CD4-positive, alpha-beta memory T cell (primary cell): Measurements from ENCODE around the gene ATP9A. TPM values are rescaled to one million over a fixed set of nuclear protein-coding genes. Genes with fewer than 3 reads are reported as not detected.
"Not testable (repeated sequence)": the region's sequence is repeated elsewhere in the genome, so short reads cannot be mapped to it uniquely, and the experiment has no call there.

Experiments used
- CTCF ChIA-PET: fragments of 350-600 bp; sonication (Branson Sonifier 250); formaldehyde crosslinking; loops from one replicate; lab custom pipeline; 2021; ENCODE audit warnings: inconsistent platforms; ENCODE audit not compliant: partially characterized antibody; lab: Charles Lee
- POLR2A ChIA-PET: fragments of 350-600 bp; sonication (Branson Sonifier 250); formaldehyde crosslinking; loops from one replicate; lab custom pipeline; 2021; ENCODE audit not compliant: partially characterized antibody; lab: Charles Lee
- DNase-seq, 5 donors: peaks; one replicate each; pipeline versions ENCODE4 v3.0.0 to v3.0.0-alpha.2; 2020 to 2022; ENCODE audit warnings: mixed read lengths in 1 of 5
- H3K27ac ChIP-seq: one replicate; pipeline ENCODE4 v1.7.0; 2013; ENCODE audit warnings: low read depth, low read length
- H3K27me3 ChIP-seq: 2 replicates; pipeline ENCODE4 v1.7.0; 2013; ENCODE audit warnings: mild to moderate bottlenecking, low read length, moderate library complexity; ENCODE audit not compliant: insufficient read depth
- H3K36me3 ChIP-seq: 2 replicates; pipeline ENCODE4 v1.7.0; 2013; ENCODE audit warnings: mild to moderate bottlenecking, low read length, moderate library complexity; ENCODE audit not compliant: insufficient read depth
- H3K4me1 ChIP-seq: 2 replicates; pipeline ENCODE4 v1.7.0; 2013; ENCODE audit warnings: mild to moderate bottlenecking, low read length, moderate library complexity; ENCODE audit not compliant: insufficient read depth
- H3K4me3 ChIP-seq, 2 donors: one replicate each; pipeline ENCODE4 v1.7.0; 2013; ENCODE audit warnings: low read length in 2 of 2, mild to moderate bottlenecking in 1 of 2
- H3K9me3 ChIP-seq, 2 donors: one replicate each; pipeline ENCODE4 v1.7.0; 2013; ENCODE audit warnings: low read length in 2 of 2, control low read depth in 1 of 2; ENCODE audit not compliant: control insufficient read depth in 1 of 2
- H3K27ac Mint-ChIP-seq, 7 donors: one replicate each; pipeline ENCODE4 v1.8.0; 2020 to 2021; ENCODE audit warnings: mixed read lengths in 7 of 7, mild to moderate bottlenecking in 6 of 7, inconsistent platforms in 3 of 7, moderate library complexity in 3 of 7
- H3K27me3 Mint-ChIP-seq, 2 donors: one replicate each; pipeline ENCODE4 v1.8.0; 2020 to 2021; ENCODE audit warnings: mixed read lengths in 2 of 2
- H3K36me3 Mint-ChIP-seq, 2 donors: one replicate each; pipeline ENCODE4 v1.8.0; 2020 to 2021; ENCODE audit warnings: mixed read lengths in 2 of 2, inconsistent platforms in 1 of 2, mild to moderate bottlenecking in 1 of 2
- H3K4me1 Mint-ChIP-seq, 4 donors: one replicate each; pipeline ENCODE4 v1.8.0; 2020 to 2021; ENCODE audit warnings: mixed read lengths in 4 of 4, mild to moderate bottlenecking in 1 of 4
- H3K4me3 Mint-ChIP-seq, 8 donors: one replicate each; pipeline ENCODE4 v1.8.0; 2020 to 2021; ENCODE audit warnings: mixed read lengths in 8 of 8, mild to moderate bottlenecking in 7 of 8, moderate library complexity in 6 of 8, inconsistent platforms in 3 of 8
- H3K9me3 Mint-ChIP-seq, 8 donors: one replicate each; pipeline ENCODE4 v1.8.0; 2020 to 2021; ENCODE audit warnings: mixed read lengths in 8 of 8, mild to moderate bottlenecking in 5 of 8, inconsistent platforms in 3 of 8, moderate library complexity in 1 of 8
- intact Hi-C: fragments of 100-400 bp; cut with micrococcal nuclease; formaldehyde crosslinking; loops from one replicate; pipeline ENCODE4 v1.15.1; 2023
- polyA plus RNA-seq, 2 donors: library from polyadenylated mRNA; unstranded; fragments of 300-500 nt; fragmentation: Illumina TruSeq; gene quantifications; one replicate each; pipeline ENCODE4 v1.2.3, GENCODE V29; 2021
- total RNA-seq, 2 experiments: library from RNA; stranded (reverse); gene quantifications; one replicate each; pipeline ENCODE4 v1.2.3, GENCODE V29; 2021

ATP9A gene
- total and polyA plus RNA-seq, 4 experiments from 2014 or later = 0.14 to 1.0 (median 0.32) TPM

DNA sequence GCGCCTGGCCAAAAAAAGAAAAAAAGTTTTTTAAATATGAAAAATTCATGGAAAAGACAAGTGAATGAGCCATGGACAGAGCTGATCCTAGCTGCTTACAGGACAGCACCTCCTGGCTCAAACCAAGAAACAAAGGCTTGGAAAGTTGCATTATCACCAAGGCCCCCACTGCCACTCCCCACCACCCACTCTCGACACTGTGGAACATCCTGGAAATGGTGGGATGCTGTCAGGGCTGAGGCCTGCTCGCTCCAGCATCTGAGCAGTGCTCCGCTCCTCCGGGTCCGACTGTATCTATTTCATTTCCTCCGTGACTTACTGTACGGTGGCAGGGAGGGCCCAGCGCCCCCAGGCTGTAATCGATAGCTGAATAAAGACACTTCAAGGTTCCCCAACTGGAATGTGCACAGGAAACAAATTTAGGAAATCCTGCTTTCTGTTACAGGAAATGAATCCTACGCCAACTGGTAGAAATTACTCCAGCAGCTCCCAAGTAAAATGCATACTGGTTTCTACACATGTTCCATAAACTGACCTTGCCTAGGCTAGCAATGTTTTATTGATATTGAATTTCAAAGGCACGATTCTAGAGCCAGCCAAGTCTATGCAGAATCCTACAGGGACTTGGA is 116.2 kb downstream of the ATP9A start:
- no peaks in the 10 kb centered on the region for H3K9me3 ChIP-seq
- peaks cover 0 to 3% of the 10 kb centered on the region in 2 donors for H3K27me3 Mint-ChIP-seq
- intact Hi-C loops = no loop called here
- ChIA-PET POLR2A (no interaction called here), CTCF (no interaction called here)
- DNase-seq = no peak
- H3K27ac ChIP-seq = no peak overlapping the region
- no peak overlapping the region for H3K4me3 Mint-ChIP-seq
- H3K9me3 Mint-ChIP-seq = no peaks in the 10 kb centered on the region
- H3K27me3 ChIP-seq = no peaks in the 10 kb centered on the region
- H3K36me3 Mint-ChIP-seq = no peaks in the 10 kb centered on the region
- H3K4me1 Mint-ChIP-seq = no peaks in the 10 kb centered on the region
- H3K27ac Mint-ChIP-seq = no peak overlapping the region
- H3K4me1 ChIP-seq = no peaks in the 10 kb centered on the region
- H3K4me3 ChIP-seq = no peak overlapping the region
- no peaks in the 10 kb centered on the region for H3K36me3 ChIP-seq

DNA sequence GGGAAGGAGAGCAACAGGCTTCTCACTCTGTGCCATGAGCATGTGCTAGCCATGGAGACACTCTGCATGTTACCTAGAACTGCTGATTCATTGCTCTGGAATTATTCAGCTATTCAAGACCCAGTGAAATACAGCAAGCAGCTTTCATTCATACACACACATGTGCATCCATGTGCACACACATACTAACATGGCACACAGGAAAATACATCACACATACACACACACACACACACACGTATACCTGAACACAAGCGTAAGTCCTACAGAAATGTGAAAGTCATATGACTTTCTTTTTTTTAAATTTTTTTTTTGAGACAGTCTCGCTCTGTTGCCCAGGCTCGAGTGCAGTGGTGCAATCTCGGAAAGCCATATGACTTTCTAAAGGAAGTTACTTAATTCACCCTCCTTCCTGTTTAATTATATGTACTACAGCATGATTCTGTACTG is 117.5 kb downstream of the ATP9A start:
- no peaks in the 10 kb centered on the region for H3K4me1 ChIP-seq
- H3K4me1 Mint-ChIP-seq = no peaks in the 10 kb centered on the region
- intact Hi-C loops = no loop called here
- no peak overlapping the region for H3K27ac ChIP-seq
- no peaks in the 10 kb centered on the region for H3K36me3 Mint-ChIP-seq
- DNase-seq = no peak
- H3K9me3 Mint-ChIP-seq = no peaks in the 10 kb centered on the region
- CTCF ChIA-PET = no interaction called here
- POLR2A ChIA-PET = no interaction called here
- H3K4me3 ChIP-seq = no peak overlapping the region
- H3K27me3 Mint-ChIP-seq = peaks cover 0 to 3% of the 10 kb centered on the region in 2 donors
- H3K36me3 ChIP-seq = no peaks in the 10 kb centered on the region
- H3K4me3 Mint-ChIP-seq = no peak overlapping the region
- H3K27ac Mint-ChIP-seq = no peak overlapping the region
- H3K27me3 ChIP-seq = no peaks in the 10 kb centered on the region
- no peaks in the 10 kb centered on the region for H3K9me3 ChIP-seq

DNA sequence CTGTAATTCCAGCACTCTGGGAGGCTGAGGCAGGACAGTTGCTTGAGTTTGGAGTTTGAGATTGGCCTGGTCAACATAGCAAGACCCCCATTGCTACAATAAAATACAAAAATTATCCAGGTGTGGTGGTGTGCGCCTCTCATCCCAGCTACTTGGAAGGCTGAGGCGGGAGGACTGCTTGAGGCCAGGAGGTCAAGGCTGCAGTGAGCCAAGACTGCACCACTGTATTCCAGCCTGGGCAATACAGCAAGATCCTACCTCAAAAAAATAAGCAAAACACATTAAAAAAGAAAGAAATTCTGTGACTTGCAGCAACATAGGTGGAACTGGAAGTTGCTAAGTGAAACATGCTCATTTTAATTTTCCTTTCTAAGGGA is 119.6 kb downstream of the ATP9A start:
- H3K9me3 Mint-ChIP-seq = no peaks in the 10 kb centered on the region
- intact Hi-C loops = no loop called here
- Histone ChIP-seq H3K36me3 (no peaks in the 10 kb centered on the region), H3K9me3 (no peaks in the 10 kb centered on the region), H3K4me1 (no peaks in the 10 kb centered on the region), H3K4me3 (no peak overlapping the region), H3K27ac (no peak overlapping the region), H3K27me3 (no peaks in the 10 kb centered on the region)
- DNase-seq = no peak
- no peaks in the 10 kb centered on the region for H3K36me3 Mint-ChIP-seq
- CTCF ChIA-PET = no interaction called here
- no peak overlapping the region for H3K4me3 Mint-ChIP-seq
- H3K27ac Mint-ChIP-seq = no peak overlapping the region
- peaks cover 0 to 1% of the 10 kb centered on the region in 2 donors for H3K27me3 Mint-ChIP-seq
- no peaks in the 10 kb centered on the region for H3K4me1 Mint-ChIP-seq
- POLR2A ChIA-PET = no interaction called here

DNA sequence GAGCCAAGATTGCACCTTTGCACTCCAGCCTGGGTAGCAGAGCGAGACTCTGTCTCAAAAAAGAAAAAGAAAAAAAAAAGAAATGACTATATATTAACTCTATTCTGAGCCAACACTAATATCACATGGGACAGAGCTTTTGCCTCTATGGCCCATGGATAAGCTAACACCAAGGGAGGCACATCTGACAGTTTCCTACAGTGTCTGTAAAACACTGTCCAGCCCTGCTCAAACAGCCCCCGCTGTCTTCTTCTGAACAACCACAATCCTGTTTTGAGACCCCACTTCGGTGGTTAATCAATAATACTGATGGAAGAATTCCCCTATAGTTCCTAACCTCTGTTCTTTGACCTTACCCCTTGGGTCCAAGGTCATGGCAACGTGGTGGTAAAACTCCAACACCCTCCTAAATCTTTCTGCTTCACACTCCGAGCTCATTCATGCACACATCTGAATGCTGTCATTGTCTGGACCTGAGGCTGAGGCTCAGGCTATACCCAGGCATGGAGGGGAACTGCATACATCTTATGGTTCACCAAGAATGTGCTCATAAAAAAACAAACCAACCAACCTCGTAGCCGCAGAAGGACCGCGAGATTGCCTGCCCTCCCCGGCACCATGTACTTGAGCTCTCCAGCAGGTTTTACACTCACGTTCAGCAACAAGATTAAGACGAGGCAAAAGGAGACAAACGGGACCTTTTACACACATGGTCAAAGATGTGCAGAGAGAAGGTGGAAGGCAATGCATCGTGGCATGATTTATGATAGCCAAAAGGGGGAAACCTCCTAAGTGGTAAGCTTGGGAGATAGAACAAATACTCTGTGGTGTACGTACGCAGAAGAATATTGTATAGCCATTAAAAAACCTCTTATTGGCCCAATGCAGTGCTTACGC is 120.3 kb downstream of the ATP9A start:
- H3K9me3 Mint-ChIP-seq = no peaks in the 10 kb centered on the region
- Histone ChIP-seq H3K9me3 (no peaks in the 10 kb centered on the region), H3K36me3 (no peaks in the 10 kb centered on the region), H3K4me1 (no peaks in the 10 kb centered on the region), H3K27me3 (no peaks in the 10 kb centered on the region), H3K27ac (no peak overlapping the region), H3K4me3 (no peak overlapping the region)
- no peak overlapping the region for H3K27ac Mint-ChIP-seq
- intact Hi-C loops = no loop called here
- H3K36me3 Mint-ChIP-seq = no peaks in the 10 kb centered on the region
- H3K27me3 Mint-ChIP-seq = peaks cover 0 to 1% of the 10 kb centered on the region in 2 donors
- CTCF ChIA-PET = no interaction called here
- DNase-seq = no peak
- POLR2A ChIA-PET = interaction anchor here (0.8 kb wide), 1 partner anchor 10 kb away, joined by 3 read pairs; no protein-coding TSS in a partner anchor
- H3K4me1 Mint-ChIP-seq = no peaks in the 10 kb centered on the region
- no peak overlapping the region for H3K4me3 Mint-ChIP-seq

DNA sequence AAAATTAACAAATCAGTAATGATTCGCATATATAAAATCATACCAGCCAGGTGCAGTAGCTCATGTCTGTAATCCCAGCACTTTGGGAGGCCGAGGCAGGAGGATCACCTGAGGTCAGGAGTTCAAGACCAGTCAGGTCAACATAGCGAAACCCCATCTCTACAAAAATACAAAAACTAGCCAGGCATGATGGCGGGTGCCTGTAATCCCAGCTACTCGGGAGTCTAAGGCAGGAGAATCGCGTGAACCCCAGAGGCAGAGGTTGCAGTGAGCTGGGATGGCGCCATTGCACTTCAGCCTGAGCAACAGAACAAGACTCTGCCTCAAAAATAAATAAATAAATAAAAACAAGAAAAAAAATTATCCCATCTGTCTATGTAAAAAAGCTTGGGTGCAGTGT is 124.4 kb downstream of the ATP9A start:
- H3K27ac Mint-ChIP-seq, H3K4me3 ChIP-seq, H3K4me1 Mint-ChIP-seq, H3K4me3 Mint-ChIP-seq, DNase-seq, H3K9me3 Mint-ChIP-seq, H3K9me3 ChIP-seq, H3K36me3 Mint-ChIP-seq, H3K36me3 ChIP-seq, H3K4me1 ChIP-seq, H3K27me3 Mint-ChIP-seq, POLR2A ChIA-PET, H3K27ac ChIP-seq, intact Hi-C loops, H3K27me3 ChIP-seq: not testable (repeated sequence)
- CTCF ChIA-PET = interaction anchor here (0.9 to 1.8 kb wide), 6 partner anchors 10 to 319 kb away, joined by 3 to 4 read pairs (median 4); no protein-coding TSS in a partner anchor

DNA sequence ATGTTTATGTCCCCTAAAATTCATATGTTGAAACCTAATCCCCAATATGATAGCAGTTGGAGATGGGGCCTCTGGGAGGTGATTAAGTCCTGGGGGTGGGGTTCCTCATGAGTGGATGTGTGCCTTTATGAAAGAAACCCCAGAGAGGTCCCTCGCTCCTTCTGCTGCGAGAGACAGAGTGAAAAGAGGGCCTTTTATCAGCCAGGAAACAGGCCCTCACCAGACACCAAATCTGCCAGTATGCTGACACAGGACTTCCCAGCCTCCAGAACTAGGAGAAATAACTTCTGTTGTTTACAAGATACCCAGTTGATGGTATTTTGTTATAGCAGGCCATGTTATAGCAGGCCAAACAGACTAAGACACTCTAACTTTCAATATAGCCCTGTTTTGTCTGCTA is 124.8 kb downstream of the ATP9A start:
- no peaks in the 10 kb centered on the region for H3K9me3 ChIP-seq
- Mint-ChIP-seq H3K27ac (no peak overlapping the region), H3K4me3 (no peak overlapping the region), H3K36me3 (no peaks in the 10 kb centered on the region), H3K4me1 (peaks cover 0 to 4% (median 2%) of the 10 kb centered on the region in 4 donors), H3K9me3 (no peaks in the 10 kb centered on the region), H3K27me3 (peaks cover 0 to 1% of the 10 kb centered on the region in 2 donors)
- no peaks in the 10 kb centered on the region for H3K36me3 ChIP-seq
- no peaks in the 10 kb centered on the region for H3K4me1 ChIP-seq
- intact Hi-C loops = no loop called here
- no peak for DNase-seq
- no peaks in the 10 kb centered on the region for H3K27me3 ChIP-seq
- no peak overlapping the region for H3K4me3 ChIP-seq
- POLR2A ChIA-PET = no interaction called here
- no peak overlapping the region for H3K27ac ChIP-seq
- CTCF ChIA-PET = interaction anchor here (0.9 to 1.8 kb wide), 3 partner anchors 13 to 57 kb away, joined by 4 read pairs; no protein-coding TSS in a partner anchor

DNA sequence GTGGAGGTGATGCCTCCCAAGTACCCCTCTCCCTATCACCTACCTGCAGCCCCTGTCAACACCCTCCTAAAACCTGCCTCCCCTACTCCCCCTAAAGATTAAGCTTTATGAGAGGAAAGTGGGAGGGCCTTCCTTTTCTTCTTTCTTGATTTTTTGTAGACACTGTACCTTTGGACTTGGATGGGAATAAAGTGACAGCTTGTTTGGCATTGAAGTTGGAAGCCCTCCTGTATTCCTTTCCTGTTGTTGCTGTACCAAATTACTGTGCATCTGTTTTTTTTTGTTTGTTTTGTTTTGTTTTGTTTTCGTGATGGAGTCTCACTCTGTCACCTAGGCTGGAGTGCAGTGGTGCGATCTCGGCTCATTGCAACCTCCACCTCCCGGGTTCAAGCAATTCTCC is 126.3 kb downstream of the ATP9A start:
- no peaks in the 10 kb centered on the region for H3K4me1 ChIP-seq
- no peaks in the 10 kb centered on the region for H3K36me3 ChIP-seq
- Mint-ChIP-seq H3K9me3 (no peaks in the 10 kb centered on the region), H3K4me3 (no peak overlapping the region), H3K36me3 (no peaks in the 10 kb centered on the region), H3K4me1 (peaks cover 0 to 4% (median 2%) of the 10 kb centered on the region in 4 donors), H3K27ac (no peak overlapping the region), H3K27me3 (peaks cover 0 to 1% of the 10 kb centered on the region in 2 donors)
- intact Hi-C loops = no loop called here
- no peak overlapping the region for H3K27ac ChIP-seq
- no peaks in the 10 kb centered on the region for H3K27me3 ChIP-seq
- ChIA-PET POLR2A (no interaction called here), CTCF (interaction anchor here (0.7 to 1.2 kb wide), 6 partner anchors 18 to 487 kb away, joined by 3 to 4 read pairs (median 3); no protein-coding TSS in a partner anchor)
- no peak for DNase-seq
- H3K9me3 ChIP-seq = no peaks in the 10 kb centered on the region
- no peak overlapping the region for H3K4me3 ChIP-seq
